Right lobe of liver (tissue), 4 donors: Measurements from ENCODE around the gene MEP1B.

ENCODE experiments used
- CTCF ChIP-seq, 4 donors: fragments of 200-600 bp in 3 of 4; fragments of 450-650 bp in 1 of 4; IDR thresholded peaks; one replicate each; pipeline versions ENCODE4 v1.5.1 to v1.8.0; 2016 to 2022; ENCODE audit warnings: antibody characterized with exemption in 4 of 4, mild to moderate bottlenecking in 2 of 4
- POLR2A ChIP-seq: fragments of 450-650 bp; IDR thresholded peaks from one replicate; pipeline ENCODE4 v1.6.1; 2017; ENCODE audit warnings: antibody characterized with exemption, mild to moderate bottlenecking
- donor health status: DM: no; HTN: no; CAD: no.
- donor health status: DM: no; HTN: no; CAD: no.
- donor health status: DM: no; HTN: yes; CAD: no.

- TF ChIP-seq CTCF (IDR thresholded peaks at IDR 0.05) (no peak), POLR2A (no peak)
Observed at GRCh38 chr18:32208023-32208422, 18.2 kb downstream of the MEP1B start.
